ENCODE measurements around the gene LRCH4.

LRCH4 gene

DNA sequence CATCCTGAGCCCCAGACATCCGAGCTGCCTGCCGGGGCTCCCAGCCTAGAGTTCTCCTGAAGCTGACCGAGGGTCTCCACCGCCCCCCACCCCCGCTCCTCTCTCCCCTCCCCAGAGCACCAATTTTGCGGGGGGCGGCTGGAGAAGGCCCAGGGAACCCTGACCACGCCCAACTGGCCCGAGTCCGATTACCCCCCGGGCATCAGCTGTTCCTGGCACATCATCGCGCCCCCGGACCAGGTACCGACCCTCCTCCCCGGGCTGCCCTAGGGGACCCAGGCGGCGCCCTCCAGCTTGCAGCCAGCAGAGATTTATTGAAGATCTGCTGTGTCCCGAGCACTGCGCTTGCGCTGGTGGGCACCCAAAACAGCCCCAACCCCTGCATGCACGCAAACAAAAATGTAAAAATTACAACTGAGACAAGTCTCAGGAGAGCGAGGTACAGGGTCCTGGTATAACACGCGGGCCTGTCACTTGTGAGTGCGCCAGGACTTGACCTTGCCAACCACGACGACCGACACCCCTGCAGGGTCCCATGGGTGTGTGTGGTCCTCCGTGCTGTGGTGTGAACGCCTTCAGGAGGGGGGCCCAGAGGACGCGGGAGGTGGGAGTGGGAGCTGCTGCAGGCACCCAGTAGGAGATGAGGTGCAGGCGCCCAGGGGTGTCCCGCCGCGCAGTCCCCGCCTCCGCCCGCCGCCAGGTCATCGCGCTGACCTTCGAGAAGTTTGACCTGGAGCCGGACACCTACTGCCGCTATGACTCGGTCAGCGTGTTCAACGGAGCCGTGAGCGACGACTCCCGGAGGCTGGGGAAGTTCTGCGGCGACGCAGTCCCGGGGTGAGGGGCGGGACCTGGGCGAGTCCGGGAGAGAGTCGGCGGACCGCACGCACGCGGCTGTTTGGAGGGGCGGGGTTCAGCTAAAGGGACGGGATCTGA, 19.3 kb upstream of the LRCH4 start:
- DNase-seq, result peak; percentile 17

DNA sequence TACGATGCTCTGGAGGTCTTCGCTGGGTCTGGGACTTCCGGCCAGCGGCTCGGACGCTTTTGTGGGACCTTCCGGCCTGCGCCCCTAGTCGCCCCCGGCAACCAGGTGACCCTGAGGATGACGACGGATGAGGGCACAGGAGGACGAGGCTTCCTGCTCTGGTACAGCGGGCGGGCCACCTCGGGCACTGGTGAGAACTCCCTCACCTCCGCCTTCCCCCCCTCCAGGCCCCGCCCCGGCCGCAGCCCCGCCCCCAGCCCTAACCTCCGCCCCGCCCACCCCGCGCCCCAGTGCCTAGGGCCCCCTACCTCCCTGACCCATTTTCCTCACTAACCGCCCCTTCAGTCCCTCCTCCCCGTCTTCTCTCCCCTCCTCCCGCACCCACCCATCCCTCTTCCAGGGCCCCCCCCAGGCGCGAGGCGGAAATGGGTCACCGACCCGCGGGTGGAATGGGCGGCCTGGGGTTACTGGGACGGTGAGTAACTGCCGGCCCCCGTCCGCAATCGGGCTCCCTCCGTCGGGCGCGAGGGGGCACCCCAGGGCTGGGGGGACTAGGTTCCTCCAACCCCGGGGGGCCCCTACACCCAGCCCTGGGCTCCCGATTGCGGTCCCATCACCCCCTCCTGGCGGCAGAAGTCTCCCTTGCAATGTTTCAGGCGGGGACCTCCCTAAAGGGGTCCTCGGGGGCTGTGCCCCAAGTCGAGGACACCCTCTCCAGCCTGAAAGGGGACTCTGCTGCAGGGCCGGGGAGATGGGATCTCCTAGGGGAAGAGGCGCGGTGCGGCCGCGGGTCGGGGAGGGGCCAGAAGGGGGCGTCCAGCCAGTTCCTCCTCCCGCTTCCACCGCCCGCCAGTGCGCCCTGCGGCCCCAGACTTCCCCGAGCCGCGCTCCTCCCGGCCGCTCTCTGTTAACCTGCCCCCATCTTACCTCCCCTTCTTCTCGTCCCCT, 18.4 kb upstream of the LRCH4 start:
- peak; percentile 82 for DNase-seq

DNA sequence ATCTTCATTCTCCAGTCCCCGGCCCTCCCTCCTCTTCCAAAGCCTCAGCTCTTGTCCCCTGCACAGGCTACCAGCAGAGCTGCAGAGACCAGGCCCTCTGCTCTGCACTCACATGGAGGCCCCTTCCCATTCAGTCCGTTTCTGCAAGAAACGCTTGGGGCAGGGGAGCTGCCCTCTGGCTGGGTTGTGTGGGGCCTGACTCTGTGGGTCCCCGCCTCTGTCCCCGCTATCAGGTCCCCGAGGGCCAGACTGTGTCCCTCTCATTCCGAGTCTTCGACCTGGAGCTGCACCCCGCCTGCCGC, 17.7 kb upstream of the LRCH4 start:
- DNase-seq, result no peak

DNA sequence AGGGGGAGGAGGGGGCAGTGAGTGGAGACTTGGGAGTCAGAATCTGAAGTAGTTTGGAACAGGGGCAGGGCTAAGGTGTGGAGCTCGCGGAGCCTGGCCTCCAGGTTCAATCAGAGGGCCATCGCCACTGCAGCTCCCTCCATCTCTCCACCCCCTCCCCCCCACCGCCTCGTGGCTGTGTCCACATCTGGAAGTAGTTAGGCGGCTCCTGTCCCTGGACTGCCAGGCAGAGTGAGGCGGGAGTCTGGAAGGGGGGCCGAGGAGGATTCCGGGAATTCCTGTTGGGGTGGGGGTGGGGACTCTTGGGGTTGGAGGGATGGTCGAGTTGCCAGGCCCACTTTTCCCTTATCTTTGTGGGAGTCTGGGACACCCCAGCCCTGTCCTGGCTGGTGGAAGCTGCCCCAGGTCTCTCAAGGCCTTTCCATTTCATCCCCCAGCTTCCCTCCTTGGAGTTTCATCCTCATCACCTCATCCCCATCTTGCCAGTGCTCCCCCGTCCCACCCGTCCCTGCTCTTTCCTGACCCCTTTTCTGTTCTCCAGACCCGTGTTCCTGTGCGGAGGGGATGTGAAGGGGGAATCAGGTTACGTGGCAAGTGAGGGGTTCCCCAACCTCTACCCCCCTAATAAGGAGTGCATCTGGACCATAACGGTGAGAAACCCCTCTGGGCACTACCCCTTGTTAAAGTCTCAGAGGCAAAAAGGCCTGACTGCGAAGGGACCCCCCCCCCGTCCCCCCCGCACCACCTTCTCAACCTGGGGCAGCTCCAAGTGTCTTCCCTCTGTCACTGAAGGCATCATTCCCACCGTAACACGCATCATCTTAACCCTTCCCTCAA, 17.2 kb upstream of the LRCH4 start:
- DNase-seq, result no peak

DNA sequence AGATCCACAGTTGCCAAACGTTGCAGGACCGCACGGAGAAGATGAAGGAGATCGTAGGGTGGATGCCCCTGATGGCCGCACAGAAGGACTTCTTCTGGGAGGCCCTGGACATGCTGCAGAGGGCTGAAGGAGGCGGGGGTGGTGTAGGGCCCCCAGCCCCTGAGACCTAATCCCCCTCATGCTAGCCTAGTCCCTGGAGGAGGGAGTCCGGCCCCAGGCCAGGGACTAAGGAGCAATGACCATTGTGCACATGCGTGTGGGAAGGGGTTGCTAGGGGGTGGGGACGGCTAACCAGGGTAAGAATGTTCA, 14.8 kb upstream of the LRCH4 start:
- no peak for DNase-seq

DNA sequence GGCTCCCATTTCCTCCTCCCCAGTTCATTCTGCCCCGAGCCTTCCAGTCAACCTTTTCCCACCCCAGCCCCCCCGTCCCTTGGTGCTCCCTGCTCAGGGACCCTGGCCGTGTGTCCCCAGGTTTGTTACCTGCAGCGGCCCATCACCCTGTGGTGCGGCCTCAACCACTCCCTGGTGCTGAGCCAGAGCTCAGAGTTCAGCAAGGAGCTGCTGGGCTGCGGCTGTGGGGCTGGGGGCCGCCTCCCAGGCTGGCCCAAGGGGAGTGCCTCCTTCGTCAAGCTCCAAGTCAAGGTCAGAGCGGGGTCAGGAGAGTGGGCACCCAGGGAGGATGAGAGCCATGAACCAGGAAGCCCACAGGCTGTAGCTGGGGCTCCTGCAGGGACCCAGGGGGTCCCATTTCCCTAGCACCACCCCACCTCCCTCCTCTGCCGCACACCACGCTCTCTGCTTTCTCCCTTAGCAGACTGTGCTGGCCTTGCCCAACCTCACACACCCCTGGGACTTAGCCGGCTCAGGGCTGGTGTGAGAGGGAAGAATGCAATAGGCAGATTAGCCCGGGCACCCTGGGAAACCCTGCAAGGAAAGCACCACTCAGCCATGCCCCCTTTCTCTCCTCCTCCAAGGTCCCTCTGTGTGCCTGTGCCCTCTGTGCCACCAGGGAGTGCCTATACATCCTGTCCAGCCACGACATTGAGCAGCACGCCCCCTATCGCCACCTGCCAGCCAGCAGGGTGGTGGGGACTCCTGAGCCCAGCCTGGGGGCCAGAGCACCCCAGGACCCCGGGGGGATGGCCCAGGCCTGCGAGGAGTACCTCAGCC, 14.2 kb upstream of the LRCH4 start:
- no peak for DNase-seq

DNA sequence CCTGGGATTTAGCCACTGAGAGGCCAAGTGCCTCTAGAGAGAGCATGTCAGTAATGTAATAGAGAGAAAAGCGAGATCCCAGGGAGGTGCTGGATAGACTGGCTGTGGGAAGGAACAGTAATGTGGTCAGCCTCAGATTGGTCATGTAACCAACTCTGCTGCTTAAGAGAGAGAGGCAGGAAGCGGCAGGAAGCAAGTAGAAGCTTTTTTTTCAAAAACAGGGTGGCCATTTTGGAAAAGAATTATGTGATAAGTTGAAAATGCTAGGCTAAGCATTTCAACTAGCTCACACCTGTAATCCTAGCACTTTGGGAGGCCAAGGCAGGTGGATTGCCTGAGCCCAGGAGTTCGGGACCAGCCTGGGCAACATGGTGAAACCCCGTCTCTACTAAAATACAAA, 12.5 kb upstream of the LRCH4 start:
- DNase-seq, result no peak

DNA sequence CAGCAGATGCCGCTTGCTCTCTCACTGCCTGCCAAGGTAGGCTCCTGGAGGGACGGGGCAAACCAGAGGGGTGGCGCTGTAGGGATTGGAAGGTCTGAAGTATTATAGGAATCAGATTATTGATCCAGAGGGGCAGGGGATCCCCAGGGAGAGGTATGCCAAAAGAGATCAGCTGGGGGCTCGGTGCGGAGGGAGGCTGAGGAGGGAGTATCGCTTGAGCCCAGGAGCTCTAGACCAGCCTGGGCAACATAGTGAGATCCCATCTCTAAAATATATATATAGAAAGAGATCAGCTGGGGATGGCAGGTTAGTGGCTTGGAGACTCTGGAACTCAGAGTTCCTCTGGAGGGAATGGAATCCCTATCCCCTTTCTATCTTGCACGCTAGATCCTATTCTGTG, 9.3 kb upstream of the LRCH4 start:
- no peak for DNase-seq

DNA sequence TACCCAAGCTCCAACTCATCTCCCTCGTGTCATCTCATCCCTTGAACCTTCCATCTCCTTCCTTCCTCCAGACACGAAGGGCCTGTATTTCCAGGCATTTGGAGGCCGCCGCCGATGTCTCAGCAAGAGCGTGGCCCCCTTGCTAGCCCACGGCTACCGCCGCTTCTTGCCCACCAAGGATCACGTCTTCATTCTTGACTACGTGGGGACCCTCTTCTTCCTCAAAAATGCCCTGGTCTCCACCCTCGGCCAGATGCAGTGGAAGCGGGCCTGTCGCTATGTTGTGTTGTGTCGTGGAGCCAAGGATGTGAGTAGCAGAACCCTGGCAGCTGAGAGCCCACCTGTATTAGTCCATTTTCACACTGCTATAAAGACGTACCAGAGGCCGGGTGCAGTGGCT, 5.7 kb upstream of the LRCH4 start:
- DNase-seq, result no peak

DNA sequence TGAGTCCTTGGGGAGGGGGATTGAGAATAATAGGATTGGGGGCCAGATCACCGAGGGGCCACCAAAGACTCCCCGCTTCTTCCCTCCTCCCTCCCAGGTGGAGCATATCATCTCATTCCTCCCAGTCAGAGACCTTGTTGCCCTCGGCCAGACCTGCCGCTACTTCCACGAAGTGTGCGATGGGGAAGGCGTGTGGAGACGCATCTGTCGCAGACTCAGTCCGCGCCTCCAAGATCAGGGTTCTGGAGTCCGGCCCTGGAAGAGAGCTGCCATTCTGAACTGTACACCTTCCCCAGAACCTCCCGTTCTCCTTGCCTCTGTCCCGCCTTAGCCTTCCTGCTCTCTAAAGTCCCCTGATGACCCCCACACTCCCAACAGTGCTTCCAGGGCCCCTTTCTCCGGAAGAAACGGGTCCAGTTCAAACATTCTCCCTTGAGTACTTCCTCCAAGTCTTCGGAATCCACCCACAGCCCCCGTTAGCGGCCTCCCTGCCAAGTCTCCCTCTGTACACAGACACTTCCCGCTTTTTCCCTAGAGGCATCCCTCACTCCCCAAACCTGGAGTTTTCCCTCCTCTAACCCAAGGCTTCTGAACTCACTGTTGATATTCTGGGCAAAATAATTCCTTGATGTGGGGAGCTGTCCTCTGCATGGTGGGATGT, 4.3 kb upstream of the LRCH4 start:
- DNase-seq, result no peak

DNA sequence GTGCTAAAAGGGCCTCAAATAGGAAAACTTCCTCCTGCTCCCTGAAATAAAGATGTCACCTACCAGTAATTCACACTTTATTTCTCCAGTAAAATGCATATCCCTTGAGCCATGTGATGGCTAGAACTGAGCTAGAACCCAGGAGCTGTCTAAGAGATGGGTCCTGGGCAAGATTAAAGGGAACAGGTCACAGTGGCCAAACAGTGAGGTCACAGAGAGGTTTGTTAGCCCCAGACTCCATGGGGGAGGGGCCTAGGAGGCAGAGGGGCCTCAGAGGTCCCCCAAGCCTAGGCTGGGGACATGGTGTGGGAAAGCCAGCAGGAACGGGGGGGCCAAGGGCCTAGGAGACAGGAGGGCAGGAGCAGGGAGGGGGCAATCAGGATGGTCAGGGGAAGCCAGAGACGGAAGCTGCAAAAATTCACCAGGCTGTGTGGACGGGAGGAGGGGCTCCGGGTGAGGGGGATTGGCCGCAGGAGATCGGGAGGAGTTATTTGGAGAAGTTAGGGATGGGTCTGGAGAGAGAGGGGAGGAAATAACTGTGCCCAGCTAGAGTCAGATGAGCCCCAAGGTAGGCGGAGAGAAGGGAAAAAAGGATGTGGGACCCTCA, 3.5 kb upstream of the LRCH4 start:
- no peak for DNase-seq

DNA sequence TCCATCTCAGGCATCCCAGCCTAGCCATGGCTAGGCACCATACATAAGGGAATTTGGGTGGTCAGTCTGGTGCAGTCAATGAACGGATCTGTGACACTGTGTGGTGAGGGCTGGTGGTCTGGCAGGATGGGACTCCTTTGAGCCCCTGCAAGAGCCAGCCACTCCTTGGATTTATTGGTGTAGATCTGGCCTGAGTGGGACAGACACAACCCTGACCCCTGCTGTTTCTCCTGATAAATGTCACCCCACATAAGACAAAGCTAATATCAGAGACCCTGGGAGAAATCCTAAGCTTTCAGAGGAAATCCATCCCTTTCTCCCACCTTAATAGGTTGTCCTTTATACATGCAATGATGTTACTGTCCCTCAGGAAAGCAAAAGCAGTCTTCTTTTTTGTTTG, 2.5 kb upstream of the LRCH4 start:
- peak; percentile 24 for DNase-seq

DNA sequence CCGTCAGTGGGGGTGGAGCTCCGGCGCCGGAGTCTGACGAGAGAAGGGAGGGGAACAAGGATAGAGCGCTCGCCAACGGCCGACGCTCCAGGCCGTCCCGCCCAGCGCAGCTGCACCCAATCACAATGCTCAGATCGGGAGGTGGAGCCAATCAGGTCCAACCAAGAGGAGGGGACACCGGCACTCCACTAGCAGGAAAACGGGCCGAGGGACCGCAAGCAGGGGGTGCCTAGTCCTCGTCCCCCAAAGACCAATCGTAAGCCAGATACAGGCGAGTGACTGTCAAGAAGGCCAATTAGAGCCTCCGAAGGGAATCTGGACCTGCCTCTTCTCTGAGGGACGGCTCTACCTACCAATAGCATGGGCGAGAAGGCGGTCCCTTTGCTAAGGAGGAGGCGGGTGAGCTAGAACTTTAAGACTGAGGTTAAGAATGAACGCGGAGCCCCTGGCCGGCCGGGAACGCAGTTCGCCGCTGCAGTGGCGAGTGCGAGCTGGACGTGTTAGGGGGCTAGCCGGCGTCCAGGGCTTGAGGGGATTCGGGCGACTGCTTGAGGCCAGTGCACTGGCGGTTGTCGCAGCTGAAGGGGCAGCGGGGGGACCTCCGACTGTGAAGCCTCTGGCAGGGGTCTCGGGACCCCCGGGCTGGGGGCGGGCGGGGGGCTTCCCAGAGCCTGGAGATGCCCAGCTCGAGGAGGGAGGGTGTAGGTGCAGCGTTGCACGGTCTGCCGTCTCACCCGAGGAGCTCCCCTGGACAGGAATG, 517 bp upstream of the LRCH4 start, which contains the start of gene FBXO24:
TSS of gene FBXO24 (plus strand) at position 63 of the 760 bp plus-strand sequence. CDS start at position 361, 298 bp downstream.
- DNase-seq, result peak; percentile 100

DNA sequence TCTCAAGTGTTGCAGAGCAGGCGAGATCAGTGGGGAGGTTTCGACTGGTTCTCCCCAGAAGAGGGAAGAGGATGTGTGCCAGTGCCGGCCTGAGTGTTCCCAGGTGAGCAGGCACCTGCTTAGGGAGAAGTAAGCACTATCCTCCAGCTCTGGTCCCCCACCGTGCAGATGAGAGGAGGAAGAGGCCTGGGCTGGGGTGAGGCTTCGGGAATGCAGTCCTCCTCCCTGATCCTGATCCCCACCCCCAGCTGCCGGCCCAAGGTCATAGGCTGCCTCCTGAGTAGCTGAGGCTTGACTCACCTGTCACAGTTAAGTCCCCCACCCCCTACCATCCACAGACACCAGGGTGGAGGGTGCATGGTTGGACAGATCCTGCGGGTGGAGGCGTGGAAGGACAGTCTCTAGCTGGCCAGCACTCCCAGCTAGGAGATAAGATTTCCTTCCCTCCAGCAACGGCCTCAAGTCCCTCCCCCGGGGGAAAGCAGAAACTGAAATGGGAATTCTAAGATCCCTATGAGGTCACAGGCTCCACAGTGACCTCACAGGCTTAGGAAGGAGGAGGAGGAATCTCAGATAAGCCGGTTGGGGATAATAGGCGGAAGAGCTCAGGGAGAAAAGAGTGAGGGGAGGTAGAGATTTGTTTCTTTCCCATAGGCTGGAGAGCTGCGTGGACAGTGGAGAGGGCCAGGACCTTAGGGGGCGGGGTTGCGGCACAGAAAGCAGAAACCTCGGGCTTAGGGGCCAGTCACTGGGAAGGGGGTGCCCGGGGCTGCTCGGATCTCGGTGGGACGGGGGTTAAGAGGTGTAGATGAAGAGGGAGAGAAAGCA, 1.0 kb downstream of the LRCH4 start:
- DNase-seq, result no peak

DNA sequence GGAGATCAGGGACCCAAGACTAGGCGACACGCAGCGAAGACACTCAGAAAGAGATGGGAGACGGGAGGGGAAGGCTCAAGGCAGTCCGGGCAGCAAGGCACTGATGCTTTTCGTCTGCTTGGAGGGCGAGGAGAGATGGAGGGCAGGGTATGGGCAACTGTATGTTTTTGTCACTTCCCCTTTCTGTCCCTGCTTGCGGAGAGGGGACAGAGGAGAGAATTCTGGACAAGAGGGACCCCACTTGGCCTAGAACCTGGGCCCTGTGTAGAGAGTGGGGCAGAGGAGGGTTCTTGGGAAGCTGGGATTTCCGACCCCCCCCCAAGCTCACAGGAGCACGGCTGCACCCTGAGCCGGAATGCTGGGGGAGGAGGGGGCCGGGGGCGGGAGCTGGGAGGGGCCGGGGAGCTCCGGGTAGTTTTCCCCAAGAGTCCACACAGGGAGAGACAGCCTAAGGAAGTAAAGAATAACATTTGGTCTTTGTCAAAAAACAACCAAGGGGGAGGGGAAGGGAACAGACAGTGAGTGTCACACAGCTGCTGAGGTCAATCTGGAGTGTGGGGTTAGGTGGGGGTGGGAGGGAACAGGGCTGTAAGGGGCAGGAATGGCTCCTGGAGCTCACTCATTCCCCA, 1.8 kb downstream of the LRCH4 start:
- DNase-seq, result no peak

DNA sequence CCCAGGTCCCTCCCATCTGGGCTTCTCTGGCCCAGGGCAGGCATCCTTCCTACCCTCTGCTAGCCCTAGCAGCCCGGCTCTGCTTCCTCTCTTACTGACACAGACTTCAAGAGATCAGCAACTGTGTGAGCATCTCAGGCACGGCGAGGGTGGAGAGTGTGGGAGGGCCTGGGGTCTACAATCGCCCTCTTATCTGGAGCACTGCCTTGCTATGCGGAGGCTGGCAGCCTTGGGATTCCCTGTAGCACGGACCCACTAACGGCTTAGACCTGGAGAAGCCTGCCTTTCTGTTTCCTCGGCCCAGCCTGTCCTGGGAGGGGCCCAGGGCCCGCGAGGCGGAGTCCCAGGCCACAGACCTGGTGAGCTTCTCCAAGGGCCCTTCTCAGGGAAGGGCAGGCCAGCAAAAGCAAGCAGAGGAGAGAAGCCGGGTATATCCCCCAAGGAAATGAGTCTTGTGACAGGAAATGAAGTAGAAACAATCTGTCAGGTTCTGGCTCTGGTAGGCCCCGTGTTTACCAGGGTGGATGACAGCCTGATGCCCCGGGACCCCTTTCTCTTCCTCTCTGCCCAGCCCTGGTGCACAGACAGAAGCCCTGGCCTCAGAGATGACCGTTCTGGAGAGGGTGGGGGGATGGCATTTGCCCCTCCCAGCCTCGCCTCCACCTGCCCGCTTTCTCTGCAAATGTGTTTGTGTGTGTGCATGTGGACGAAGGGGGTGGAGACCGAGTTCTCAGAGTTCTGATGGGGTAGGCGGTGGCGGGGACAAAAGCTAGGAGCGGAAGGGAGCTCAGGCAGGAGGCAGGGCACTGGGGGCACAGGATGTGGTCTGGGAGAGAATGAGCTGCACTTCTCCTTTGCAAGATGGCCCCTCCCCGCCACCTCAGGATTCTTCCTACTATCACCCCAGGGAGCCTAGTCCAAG, 2.5 kb downstream of the LRCH4 start:
- DNase-seq, result peak; percentile 64

DNA sequence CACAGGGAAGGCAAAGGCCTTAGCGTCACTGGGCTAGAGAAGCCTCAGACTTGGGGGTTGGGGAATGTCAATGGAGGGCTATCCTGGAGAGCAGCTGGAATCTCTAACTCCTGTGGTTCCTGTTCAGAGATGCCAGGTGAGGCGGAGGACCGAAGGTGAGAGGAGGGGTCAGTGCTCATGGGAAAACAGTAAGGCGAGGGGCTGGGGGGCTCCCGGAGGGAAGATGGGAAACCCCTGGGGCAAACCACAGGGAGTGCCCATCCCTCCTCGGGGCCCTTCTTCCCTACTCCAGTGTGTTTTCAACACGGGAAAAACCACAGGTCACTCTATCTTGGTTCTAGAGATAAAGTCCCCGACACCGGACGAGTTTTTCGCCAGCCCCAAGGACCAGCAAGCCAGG, 3.3 kb downstream of the LRCH4 start:
- no peak for DNase-seq

DNA sequence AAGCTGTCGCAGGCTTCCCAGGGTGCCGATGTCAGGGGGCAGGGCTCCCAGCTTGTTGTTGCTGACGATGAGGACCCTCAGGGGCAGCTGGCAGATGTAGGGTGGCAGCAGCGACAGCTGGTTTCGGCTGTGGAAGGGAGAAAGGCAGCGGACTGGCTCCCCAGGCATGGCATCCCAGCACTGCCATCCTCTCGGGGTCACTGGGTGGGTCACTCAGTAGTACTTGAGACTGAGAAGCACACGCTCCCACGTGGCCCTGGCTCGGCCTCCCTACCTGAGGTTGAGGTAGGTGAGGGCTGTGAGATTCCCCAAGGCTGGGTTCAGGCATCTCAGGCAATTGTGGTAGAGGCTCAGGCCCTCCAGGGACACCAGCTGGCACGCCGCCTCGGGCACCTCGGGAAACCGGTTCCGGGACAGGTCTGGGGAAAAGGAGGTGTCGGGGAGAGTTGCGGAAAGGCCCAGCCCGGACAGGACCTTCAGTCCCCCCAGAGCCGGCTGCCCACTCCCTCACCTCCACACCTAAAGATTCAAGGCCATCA, 3.8 kb downstream of the LRCH4 start:
- DNase-seq, result no peak

Measured in CD4-positive, alpha-beta T cell treated with Interleukin-4 for 4 hours (primary cell).